NT2/D1 (cell line): Measurements from ENCODE around the gene MAN1A1.

Experiments
- DNase-seq: peaks from one replicate; pipeline ENCODE4 v3.0.0-alpha.2; 2011; ENCODE audit warnings: low read depth, low spot score
- H3K27me3 ChIP-seq: 2 replicates; pipeline ENCODE4 v1.6.0; 2011; ENCODE audit warnings: mild to moderate bottlenecking; ENCODE audit not compliant: insufficient read length, insufficient read depth
- H3K36me3 ChIP-seq: 2 replicates; pipeline ENCODE4 v1.6.1; 2011; ENCODE audit warnings: mild to moderate bottlenecking, low read length, mixed read lengths; ENCODE audit not compliant: insufficient read depth, insufficient read length
- H3K4me1 ChIP-seq: 2 replicates; pipeline ENCODE4 v1.5.1; 2011; ENCODE audit not compliant: insufficient read depth, insufficient read length
- H3K4me3 ChIP-seq: 2 replicates; pipeline ENCODE4 v1.5.1; 2011; ENCODE audit warnings: low read depth; ENCODE audit not compliant: insufficient read length
- H3K9ac ChIP-seq: 2 replicates; pipeline ENCODE4 v1.6.0; 2011; ENCODE audit warnings: low read depth; ENCODE audit not compliant: insufficient read length
- H3K9me3 ChIP-seq: 2 replicates; pipeline ENCODE4 v1.5.1; 2011; ENCODE audit warnings: mild to moderate bottlenecking, low read length; ENCODE audit not compliant: insufficient read depth
- SUZ12 ChIP-seq: IDR thresholded peaks from 2 replicates; pipeline ENCODE4 v1.6.1; 2011; ENCODE audit not compliant: insufficient read length, insufficient read depth; ENCODE audit errors: extremely low read depth
- YY1 ChIP-seq: IDR thresholded peaks from 2 replicates; pipeline ENCODE4 v1.6.1; 2011; ENCODE audit not compliant: insufficient read length, insufficient read depth
- ZNF274 ChIP-seq: IDR thresholded peaks from 2 replicates; pipeline ENCODE4 v1.6.1; 2011; ENCODE audit warnings: mild to moderate bottlenecking, low read depth, low read length

Gene MAN1A1

GRCh38 chr6:119328892-119329793 is 20.4 kb downstream of the MAN1A1 start:
- no peaks in the 10 kb centered on the region for H3K9me3 ChIP-seq
- H3K4me1 ChIP-seq: no peaks in the 10 kb centered on the region
- H3K9ac ChIP-seq: no peak overlapping the region

GRCh38 chr6:119328254-119328653 is 21.3 kb downstream of the MAN1A1 start:
- Histone ChIP-seq H3K36me3 (no peaks in the 10 kb centered on the region), H3K4me3 (no peak overlapping the region), H3K9me3 (no peaks in the 10 kb centered on the region), H3K4me1 (no peaks in the 10 kb centered on the region), H3K9ac (no peak overlapping the region), H3K27me3 (no peaks in the 10 kb centered on the region)
- TF ChIP-seq SUZ12 (no peak), ZNF274 (no peak), YY1 (no peak)
- no peak for DNase-seq

More at GRCh38 chr6:119328892-119329793, 20.4 kb downstream of the MAN1A1 start:
- Histone ChIP-seq H3K36me3 (no peaks in the 10 kb centered on the region), H3K4me3 (no peak overlapping the region), H3K27me3 (no peaks in the 10 kb centered on the region)
- DNase-seq: no peak
- TF ChIP-seq YY1: no peak
- TF ChIP-seq SUZ12: no peak
- no peak for TF ChIP-seq ZNF274

GRCh38 chr6:119327810-119328209 is 21.8 kb downstream of the MAN1A1 start:
- TF ChIP-seq YY1: no peak
- TF ChIP-seq ZNF274: no peak
- no peak for TF ChIP-seq SUZ12
- H3K4me3 ChIP-seq: no peak overlapping the region

GRCh38 chr6:119326291-119327005 is 23.1 kb downstream of the MAN1A1 start:
- TF ChIP-seq SUZ12 (no peak), YY1 (no peak), ZNF274 (no peak)
- H3K9ac ChIP-seq: no peak overlapping the region
- DNase-seq: no peak
- H3K4me3 ChIP-seq: no peak overlapping the region
- H3K27me3 ChIP-seq: no peaks in the 10 kb centered on the region
- no peaks in the 10 kb centered on the region for H3K9me3 ChIP-seq
- no peaks in the 10 kb centered on the region for H3K4me1 ChIP-seq
- no peaks in the 10 kb centered on the region for H3K36me3 ChIP-seq

More at GRCh38 chr6:119327810-119328209, 21.8 kb downstream of the MAN1A1 start:
- Histone ChIP-seq H3K9ac (no peak overlapping the region), H3K9me3 (no peaks in the 10 kb centered on the region), H3K4me1 (no peaks in the 10 kb centered on the region), H3K27me3 (no peaks in the 10 kb centered on the region), H3K36me3 (no peaks in the 10 kb centered on the region)
- no peak for DNase-seq

- TF ChIP-seq YY1: no peak
- TF ChIP-seq ZNF274: no peak
- TF ChIP-seq SUZ12: no peak
- Histone ChIP-seq H3K27me3 (no peaks in the 10 kb centered on the region), H3K9ac (no peak overlapping the region), H3K4me1 (no peaks in the 10 kb centered on the region), H3K36me3 (no peaks in the 10 kb centered on the region), H3K4me3 (no peak overlapping the region), H3K9me3 (no peaks in the 10 kb centered on the region)
- DNase-seq: no peak
These were observed 23.8 kb downstream of the MAN1A1 start for GRCh38 chr6:119325559-119326265.

GRCh38 chr6:119324718-119325117 is 24.8 kb downstream of the MAN1A1 start:
- no peak overlapping the region for H3K4me3 ChIP-seq
- TF ChIP-seq SUZ12 (no peak), ZNF274 (no peak), YY1 (no peak)
- no peak overlapping the region for H3K9ac ChIP-seq
- no peak for DNase-seq
- no peaks in the 10 kb centered on the region for H3K27me3 ChIP-seq
- H3K4me1 ChIP-seq: no peaks in the 10 kb centered on the region
- H3K9me3 ChIP-seq: no peaks in the 10 kb centered on the region
- no peaks in the 10 kb centered on the region for H3K36me3 ChIP-seq

GRCh38 chr6:119323931-119324330 is 25.6 kb downstream of the MAN1A1 start:
- H3K9ac ChIP-seq: no peak overlapping the region
- no peaks in the 10 kb centered on the region for H3K4me1 ChIP-seq
- H3K27me3 ChIP-seq: no peaks in the 10 kb centered on the region
- H3K4me3 ChIP-seq: no peak overlapping the region
- H3K36me3 ChIP-seq: no peaks in the 10 kb centered on the region
- TF ChIP-seq ZNF274 (no peak), YY1 (no peak), SUZ12 (no peak)
- DNase-seq: no peak
- H3K9me3 ChIP-seq: no peaks in the 10 kb centered on the region
